ENCODE data around the gene LIMS1.
"Not testable (repeated sequence)": the region's sequence is repeated elsewhere in the genome, so short reads cannot be mapped to it uniquely, and the experiment has no call there.

The LIMS1 gene

DNA sequence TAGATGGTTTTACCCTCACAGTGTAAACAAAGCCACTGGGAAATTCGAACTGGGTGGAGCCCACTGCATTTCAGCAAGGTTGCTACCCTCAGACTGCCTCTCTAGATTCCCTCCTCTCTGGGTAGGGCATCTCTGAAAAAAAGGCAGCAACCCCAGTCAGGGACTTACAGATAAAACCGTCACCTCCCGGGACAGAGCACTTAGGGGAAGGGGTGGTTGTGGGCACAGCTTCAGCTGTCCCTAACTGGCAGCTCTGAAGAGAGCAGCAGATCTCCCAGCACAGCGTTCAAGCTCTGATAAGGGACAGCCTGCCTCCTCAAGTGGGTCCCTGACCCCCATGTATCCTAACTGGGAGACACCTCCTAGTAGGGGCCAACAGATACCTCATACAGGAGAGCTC lies 109.6 kb downstream of the LIMS1 start:
- not testable (repeated sequence) for H3K4me3 ChIP-seq (ENCODE audit: low read length); H3K36me3 ChIP-seq (ENCODE audit: insufficient read depth, low read length); H3K27me3 ChIP-seq (ENCODE audit: insufficient read depth, low read length); H3K4me1 ChIP-seq (ENCODE audit: insufficient read depth, low read length); H2AFZ ChIP-seq (ENCODE audit: low read depth, low read length); H3K9me3 ChIP-seq (ENCODE audit: low read length)

DNA sequence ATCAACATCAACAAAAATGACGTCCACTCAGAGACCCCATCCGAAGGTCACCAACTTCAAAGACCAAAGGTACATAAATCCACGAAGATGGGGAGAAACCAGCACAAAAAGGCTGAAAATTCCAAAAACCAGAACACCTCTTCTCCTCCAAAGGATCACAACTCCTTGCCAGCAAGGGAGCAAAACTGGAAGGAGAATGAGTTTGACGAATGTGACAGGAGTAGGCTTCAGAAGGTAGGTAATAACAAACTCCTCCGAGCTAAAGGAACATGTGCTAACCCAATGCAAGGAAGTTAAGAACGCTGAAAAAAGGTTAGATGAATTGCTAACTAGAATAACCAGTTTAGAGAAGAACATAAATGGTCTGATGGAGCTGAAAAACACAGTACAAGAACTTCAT lies 110.2 kb downstream of the LIMS1 start:
- H3K4me1 ChIP-seq (ENCODE audit: insufficient read depth, low read length); H2AFZ ChIP-seq (ENCODE audit: low read depth, low read length); H3K27me3 ChIP-seq (ENCODE audit: insufficient read depth, low read length); H3K36me3 ChIP-seq (ENCODE audit: insufficient read depth, low read length); H3K9me3 ChIP-seq (ENCODE audit: low read length); H3K4me3 ChIP-seq (ENCODE audit: low read length): not testable (repeated sequence)

DNA sequence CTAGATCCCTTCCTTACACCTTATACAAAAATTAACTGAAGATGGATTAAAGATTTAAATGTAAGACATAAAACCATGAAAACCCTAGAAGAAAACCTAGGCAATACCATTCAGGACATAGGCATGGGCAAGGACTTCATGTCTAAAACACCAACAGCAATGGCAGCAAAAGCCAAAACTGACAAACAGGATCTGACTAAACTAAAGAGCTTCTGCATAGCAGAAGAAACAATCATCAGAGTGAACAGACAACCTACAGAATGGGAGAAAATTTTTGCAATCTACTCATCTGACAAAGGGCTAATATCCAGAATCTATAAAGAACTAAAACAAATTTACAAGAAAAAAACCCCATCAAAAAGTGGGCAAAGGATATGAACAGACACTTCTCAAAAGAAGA lies 114.5 kb downstream of the LIMS1 start:
- not testable (repeated sequence) for H3K27me3 ChIP-seq (ENCODE audit: insufficient read depth, low read length); H2AFZ ChIP-seq (ENCODE audit: low read depth, low read length); H3K4me3 ChIP-seq (ENCODE audit: low read length); H3K4me1 ChIP-seq (ENCODE audit: insufficient read depth, low read length); H3K36me3 ChIP-seq (ENCODE audit: insufficient read depth, low read length); H3K9me3 ChIP-seq (ENCODE audit: low read length)

DNA sequence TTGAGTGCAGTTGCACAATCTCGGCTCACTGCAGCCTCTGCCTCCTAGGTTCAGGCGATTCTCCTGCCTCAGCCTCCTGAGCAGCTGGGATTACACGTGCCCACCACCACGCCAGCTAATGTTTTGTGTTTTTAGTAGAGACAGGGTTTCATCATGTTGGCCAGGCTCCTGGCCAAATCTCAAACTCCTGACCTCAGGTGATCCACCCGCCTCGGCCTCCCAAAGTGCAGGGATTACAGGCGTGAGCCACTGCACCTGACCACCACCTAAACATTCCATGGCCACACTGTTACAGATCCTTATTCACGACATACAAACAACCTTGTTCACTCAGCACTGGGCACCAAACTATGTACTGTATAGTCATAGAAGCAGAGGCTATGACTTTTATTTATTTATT lies 116.2 kb downstream of the LIMS1 start:
- H3K36me3 ChIP-seq (ENCODE audit: insufficient read depth, low read length); H3K4me1 ChIP-seq (ENCODE audit: insufficient read depth, low read length); H3K9me3 ChIP-seq (ENCODE audit: low read length); H3K27me3 ChIP-seq (ENCODE audit: insufficient read depth, low read length); H3K4me3 ChIP-seq (ENCODE audit: low read length); H2AFZ ChIP-seq (ENCODE audit: low read depth, low read length): not testable (repeated sequence)

DNA sequence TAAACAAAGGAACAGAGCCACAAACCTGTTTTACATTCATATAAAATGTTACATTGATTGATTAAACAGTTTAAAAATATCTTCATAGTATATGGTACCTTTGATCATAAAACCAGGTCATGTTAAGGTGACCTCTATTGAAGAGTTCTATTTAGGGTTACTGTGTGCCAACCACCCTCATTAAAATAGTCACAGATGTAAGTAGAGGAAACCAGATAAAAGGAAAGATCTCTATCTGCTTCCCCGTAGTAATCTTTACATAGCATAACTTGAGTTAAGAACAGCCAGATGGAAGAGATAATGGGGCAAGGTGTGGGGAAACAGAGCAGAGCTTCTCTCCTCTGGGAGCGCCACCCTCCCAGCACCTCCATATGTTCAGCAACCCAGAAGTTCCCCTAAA lies 117.2 kb downstream of the LIMS1 start:
- H3K4me1 ChIP-seq (ENCODE audit: insufficient read depth, low read length); H3K4me3 ChIP-seq (ENCODE audit: low read length); H3K27me3 ChIP-seq (ENCODE audit: insufficient read depth, low read length); H2AFZ ChIP-seq (ENCODE audit: low read depth, low read length); H3K9me3 ChIP-seq (ENCODE audit: low read length); H3K36me3 ChIP-seq (ENCODE audit: insufficient read depth, low read length): not testable (repeated sequence)

DNA sequence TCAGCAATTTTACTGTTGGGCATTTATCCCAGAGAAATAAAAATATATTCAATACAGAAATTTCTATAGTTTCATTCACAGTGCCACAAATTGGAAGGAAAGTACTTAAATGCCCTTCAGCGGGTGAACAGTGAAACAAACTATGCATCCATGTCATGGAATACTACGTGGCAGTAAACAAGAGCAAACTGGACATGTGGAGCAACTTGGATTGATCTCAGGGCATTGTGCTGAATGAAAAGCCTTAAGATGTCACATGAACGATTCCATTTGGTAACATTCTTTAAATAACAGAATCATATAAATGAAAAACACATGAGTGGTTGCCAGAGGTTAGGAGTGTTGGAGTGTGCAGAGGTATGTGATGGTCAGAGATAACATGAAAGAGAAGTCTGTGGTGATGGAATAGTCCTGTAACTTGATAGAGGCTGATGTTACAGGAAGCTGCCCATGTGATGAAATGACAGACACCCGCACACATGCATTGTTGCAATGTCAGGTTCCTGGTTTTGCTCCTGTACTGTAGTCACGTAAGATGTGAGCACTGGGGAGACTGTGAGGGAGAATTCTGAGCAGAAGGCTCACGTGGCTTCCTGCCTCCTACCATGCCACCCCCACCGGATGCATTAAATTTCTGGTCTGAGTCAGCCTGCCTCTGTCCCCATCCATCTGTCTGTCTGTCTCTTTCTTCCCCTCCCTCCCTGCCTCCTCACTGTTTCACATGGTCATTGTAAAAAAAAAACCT lies 118.1 kb downstream of the LIMS1 start:
- not testable (repeated sequence) for H2AFZ ChIP-seq (ENCODE audit: low read depth, low read length); H3K4me3 ChIP-seq (ENCODE audit: low read length); H3K4me1 ChIP-seq (ENCODE audit: insufficient read depth, low read length); H3K27me3 ChIP-seq (ENCODE audit: insufficient read depth, low read length); H3K36me3 ChIP-seq (ENCODE audit: insufficient read depth, low read length); H3K9me3 ChIP-seq (ENCODE audit: low read length)

DNA sequence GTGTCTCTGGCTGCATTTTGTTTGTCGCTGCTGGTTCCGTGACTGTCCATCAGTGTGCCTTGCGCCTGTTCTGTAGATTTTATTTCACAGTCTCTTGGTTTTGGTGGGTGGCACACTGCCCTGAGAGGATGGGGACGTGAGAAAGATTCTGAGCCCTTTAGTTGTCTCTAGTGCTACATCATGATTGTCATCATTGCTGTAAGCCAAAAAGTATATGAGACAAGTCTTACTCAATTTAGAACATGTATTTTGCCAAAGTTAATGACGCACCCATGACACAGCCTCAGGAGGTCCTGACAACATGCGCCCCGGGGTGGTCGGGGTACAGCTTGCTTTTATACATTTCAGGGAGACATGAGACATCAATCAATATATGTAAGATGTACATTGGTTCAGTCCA lies 119.2 kb downstream of the LIMS1 start:
- H3K9me3 ChIP-seq (ENCODE audit: low read length); H3K4me3 ChIP-seq (ENCODE audit: low read length); H3K27me3 ChIP-seq (ENCODE audit: insufficient read depth, low read length); H3K4me1 ChIP-seq (ENCODE audit: insufficient read depth, low read length); H3K36me3 ChIP-seq (ENCODE audit: insufficient read depth, low read length); H2AFZ ChIP-seq (ENCODE audit: low read depth, low read length): not testable (repeated sequence)

DNA sequence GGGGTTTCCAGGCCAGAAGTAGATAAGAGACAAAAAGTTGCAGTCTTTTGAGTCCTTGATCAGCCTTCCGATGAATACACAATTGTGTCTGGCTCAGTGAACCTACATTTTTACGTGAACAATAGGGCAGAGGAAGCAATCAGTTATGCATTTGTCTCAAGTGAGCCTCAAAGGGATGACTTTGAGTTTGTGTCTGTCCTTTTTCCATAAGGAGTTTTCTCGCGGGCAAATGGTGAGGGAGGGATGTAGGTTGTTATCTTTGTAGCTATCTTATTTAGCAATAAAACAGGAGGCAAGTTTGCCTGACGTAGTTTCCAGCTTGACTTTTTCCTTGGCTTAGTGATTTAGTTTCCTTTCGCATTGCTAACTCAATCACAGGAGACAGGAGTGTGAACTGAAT lies 119.6 kb downstream of the LIMS1 start:
- H3K27me3 ChIP-seq (ENCODE audit: insufficient read depth, low read length); H3K4me1 ChIP-seq (ENCODE audit: insufficient read depth, low read length); H3K4me3 ChIP-seq (ENCODE audit: low read length); H3K36me3 ChIP-seq (ENCODE audit: insufficient read depth, low read length); H3K9me3 ChIP-seq (ENCODE audit: low read length); H2AFZ ChIP-seq (ENCODE audit: low read depth, low read length): not testable (repeated sequence)

DNA sequence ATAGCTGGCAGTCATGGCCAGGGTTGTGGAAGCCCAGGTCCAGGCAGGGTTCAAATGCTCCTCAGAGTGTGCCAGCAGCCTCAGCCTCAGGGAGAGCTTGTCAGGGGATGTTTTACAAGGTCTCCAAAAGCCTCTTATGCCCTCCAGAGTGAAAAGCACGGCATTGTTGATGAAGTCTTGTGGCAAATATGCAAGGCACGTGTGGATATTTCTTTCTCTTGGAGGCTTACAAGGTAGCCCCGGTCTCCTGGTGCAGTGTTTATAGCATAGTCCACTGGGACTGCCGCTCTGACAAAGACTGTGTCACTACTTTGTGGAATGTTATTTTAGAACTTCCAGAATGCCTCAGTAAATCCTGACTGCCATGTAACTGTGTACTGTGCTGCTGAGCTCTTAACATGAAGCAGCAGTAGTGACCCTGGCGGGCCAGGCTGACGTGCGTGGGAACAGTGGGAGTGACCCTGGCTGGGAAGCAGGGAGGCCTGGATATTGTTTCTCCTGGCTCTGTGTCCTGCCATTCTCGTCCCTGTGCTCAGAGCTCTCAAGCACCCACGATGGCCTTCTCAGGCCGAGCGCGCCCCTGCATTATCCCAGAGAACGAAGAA lies 120.4 kb downstream of the LIMS1 start:
- H3K36me3 ChIP-seq (ENCODE audit: insufficient read depth, low read length); H3K4me1 ChIP-seq (ENCODE audit: insufficient read depth, low read length); H3K4me3 ChIP-seq (ENCODE audit: low read length); H3K27me3 ChIP-seq (ENCODE audit: insufficient read depth, low read length); H2AFZ ChIP-seq (ENCODE audit: low read depth, low read length); H3K9me3 ChIP-seq (ENCODE audit: low read length): not testable (repeated sequence)

DNA sequence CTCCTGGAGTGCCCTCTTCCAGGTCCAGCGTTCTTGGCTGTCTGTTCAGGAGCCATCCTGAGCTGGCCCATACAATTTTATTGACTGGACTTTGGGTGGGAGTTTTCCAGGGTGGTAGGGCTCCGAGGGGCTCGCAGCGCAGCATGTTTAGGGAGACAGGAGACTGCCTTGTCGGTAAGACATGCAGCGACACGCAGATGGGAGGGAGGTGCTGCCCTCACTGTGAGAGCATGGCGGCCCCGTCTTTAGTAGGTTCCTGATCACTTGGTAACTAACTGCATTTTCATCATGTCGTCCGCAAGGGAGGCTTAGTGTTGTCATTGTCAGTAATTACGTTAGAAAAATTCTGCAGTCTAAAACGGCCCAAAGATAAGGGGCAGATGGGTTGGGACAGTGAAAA lies 121.0 kb downstream of the LIMS1 start:
- H3K4me3 ChIP-seq (ENCODE audit: low read length); H3K4me1 ChIP-seq (ENCODE audit: insufficient read depth, low read length); H3K27me3 ChIP-seq (ENCODE audit: insufficient read depth, low read length); H2AFZ ChIP-seq (ENCODE audit: low read depth, low read length); H3K36me3 ChIP-seq (ENCODE audit: insufficient read depth, low read length); H3K9me3 ChIP-seq (ENCODE audit: low read length): not testable (repeated sequence)

DNA sequence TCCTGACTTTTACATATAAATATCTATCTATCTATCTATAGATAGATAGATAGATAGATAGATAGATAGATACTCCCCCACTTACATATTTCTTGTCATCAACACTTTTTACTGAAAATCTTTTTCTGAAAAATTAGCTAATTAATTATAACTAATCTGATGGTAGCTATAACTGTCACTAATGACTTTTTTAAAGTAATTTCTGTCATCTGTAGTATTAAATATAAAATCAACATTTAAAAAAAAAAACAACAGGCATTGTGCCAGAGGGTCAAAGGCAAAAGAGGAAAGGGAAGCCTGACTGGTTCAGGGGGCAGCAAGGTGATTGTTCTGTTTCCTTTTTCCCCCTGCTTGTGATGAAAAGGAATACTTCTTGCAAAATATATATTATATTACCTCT lies 122.0 kb downstream of the LIMS1 start:
- not testable (repeated sequence) for H3K9me3 ChIP-seq (ENCODE audit: low read length); H3K4me1 ChIP-seq (ENCODE audit: insufficient read depth, low read length)

DNA sequence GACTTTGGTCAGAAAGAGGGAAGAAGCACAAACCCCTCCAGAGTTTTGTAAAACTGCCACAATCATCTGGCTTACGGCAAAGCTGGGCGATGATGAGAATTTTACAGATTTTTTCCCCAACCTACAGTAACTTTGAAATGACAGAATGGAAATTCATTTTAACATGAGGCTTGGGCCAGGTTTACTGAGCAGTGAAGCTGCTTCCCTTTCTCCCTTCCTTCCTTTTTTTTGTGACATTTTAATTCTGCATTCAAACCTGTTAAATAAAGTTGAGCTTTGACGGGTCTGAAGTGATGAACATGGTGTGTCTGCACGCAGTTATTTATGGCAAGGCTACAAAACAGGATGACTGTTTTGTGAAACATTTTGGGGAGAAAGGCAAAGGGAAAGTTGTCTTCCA lies 123.2 kb downstream of the LIMS1 start:
- not testable (repeated sequence) for H3K27me3 ChIP-seq (ENCODE audit: insufficient read depth, low read length); H2AFZ ChIP-seq (ENCODE audit: low read depth, low read length); H3K4me1 ChIP-seq (ENCODE audit: insufficient read depth, low read length); H3K4me3 ChIP-seq (ENCODE audit: low read length); H3K36me3 ChIP-seq (ENCODE audit: insufficient read depth, low read length); H3K9me3 ChIP-seq (ENCODE audit: low read length)

More for the DNA sequence above, 122.0 kb downstream of the LIMS1 start:
- not testable (repeated sequence) for H3K27me3 ChIP-seq (ENCODE audit: insufficient read depth, low read length); H3K36me3 ChIP-seq (ENCODE audit: insufficient read depth, low read length); H2AFZ ChIP-seq (ENCODE audit: low read depth, low read length); H3K4me3 ChIP-seq (ENCODE audit: low read length)

DNA sequence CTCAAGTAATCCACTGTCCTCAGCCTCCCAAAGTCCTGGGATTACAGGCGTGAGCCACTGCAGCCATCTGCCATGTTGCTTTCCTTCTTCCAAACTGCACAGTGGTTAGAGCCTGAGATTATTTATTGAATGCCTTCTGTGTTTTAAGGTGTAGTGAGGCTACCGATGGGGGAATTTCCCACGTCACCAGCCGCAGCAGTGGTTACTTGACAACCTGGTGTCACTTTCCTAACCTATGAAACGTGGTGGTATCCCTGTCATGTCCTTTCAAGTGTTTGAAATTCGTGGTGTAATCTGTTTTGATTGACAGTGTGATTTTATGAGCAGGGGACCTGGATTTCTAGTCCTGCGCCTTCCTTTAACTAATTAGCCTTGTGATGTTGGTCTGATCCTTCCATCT lies 124.3 kb downstream of the LIMS1 start:
- not testable (repeated sequence) for H3K36me3 ChIP-seq (ENCODE audit: insufficient read depth, low read length); H3K4me1 ChIP-seq (ENCODE audit: insufficient read depth, low read length); H3K9me3 ChIP-seq (ENCODE audit: low read length); H2AFZ ChIP-seq (ENCODE audit: low read depth, low read length); H3K27me3 ChIP-seq (ENCODE audit: insufficient read depth, low read length); H3K4me3 ChIP-seq (ENCODE audit: low read length)

DNA sequence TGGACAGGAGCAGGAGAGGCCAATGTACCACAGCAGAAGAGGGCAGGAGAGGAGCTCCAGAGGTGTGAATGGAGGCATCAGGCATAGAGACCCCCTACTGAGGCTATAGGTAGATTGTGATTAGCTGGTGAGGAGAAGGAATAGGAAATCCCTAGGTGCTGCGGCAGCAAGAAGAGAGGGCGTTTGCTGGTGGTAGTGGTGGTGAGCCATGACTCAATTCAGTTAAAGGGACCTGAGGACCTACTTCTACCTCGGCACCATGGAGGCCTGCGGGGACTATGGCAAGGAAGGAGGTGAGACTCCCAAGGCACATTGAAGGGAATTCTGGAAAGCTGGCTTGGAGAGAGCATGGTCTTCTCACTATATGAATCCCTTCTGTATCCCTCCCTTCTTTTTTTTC lies 127.2 kb downstream of the LIMS1 start:
- H3K36me3 ChIP-seq (ENCODE audit: insufficient read depth, low read length); H3K4me1 ChIP-seq (ENCODE audit: insufficient read depth, low read length); H3K4me3 ChIP-seq (ENCODE audit: low read length): not testable (repeated sequence)

More for the DNA sequence above, 127.2 kb downstream of the LIMS1 start:
- not testable (repeated sequence) for H2AFZ ChIP-seq (ENCODE audit: low read depth, low read length); H3K9me3 ChIP-seq (ENCODE audit: low read length); H3K27me3 ChIP-seq (ENCODE audit: insufficient read depth, low read length)

Measured in neuron (in vitro differentiated cells).